ENCODE data around the gene NR2C2.

Gene NR2C2

GRCh38 chr3:14933820-14934425, 13.5 kb upstream of the NR2C2 start:
- no peaks in the 10 kb centered on the region for H3K9me3 ChIP-seq (ENCODE audit: control insufficient read depth, insufficient read depth, low read length)
- no peaks in the 10 kb centered on the region for H3K36me3 ChIP-seq (ENCODE audit: insufficient read depth, low read length)
- no peak overlapping the region for H3K9ac ChIP-seq (ENCODE audit: low read depth, low read length)
- no peaks in the 10 kb centered on the region for H3K4me1 ChIP-seq (ENCODE audit: insufficient read depth, low read length)

DNA sequence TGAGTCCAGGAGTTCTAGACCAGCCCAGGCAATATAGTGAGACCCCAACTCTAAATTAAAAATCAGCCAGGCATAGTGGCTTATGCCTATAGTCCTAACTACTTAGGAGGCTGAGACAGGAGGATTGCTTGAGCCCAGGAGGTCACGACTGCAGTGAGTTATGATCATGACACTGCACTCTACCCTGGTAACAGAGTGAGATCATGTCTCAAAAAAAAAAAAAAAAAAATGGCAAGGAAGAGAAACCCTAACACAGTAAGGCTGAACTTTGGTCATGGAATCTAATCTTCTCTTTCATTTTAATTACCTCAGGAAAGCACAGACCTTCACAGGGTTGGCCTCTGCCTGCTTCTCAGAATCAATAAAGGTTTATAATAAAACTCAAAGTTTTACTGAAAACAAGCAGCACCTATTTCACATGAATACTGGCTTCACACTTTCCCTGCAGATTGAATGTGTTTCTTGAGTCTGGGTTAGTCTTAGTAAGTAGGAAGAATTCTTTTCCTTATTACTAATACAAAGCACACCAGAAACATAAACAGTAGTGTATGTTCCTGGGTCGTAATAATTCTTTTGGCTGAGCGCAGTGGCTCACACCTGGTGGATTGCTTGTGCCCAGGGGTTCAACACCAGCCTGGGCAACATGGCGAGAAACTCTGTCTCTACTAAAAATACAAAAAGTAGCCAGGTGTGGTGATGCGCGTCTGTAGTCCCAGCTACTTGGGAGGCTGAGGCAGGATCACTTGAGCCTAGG, 11.6 kb upstream of the NR2C2 start:
- no peaks in the 10 kb centered on the region for H3K9me3 ChIP-seq (ENCODE audit: control insufficient read depth, insufficient read depth, low read length)

GRCh38 chr3:14938954-14939353, 8.4 kb upstream of the NR2C2 start:
- H3K9ac ChIP-seq (ENCODE audit: low read depth, low read length) = no peak overlapping the region
- no peaks in the 10 kb centered on the region for H3K36me3 ChIP-seq (ENCODE audit: insufficient read depth, low read length)
- no peaks in the 10 kb centered on the region for H3K9me3 ChIP-seq (ENCODE audit: control insufficient read depth, insufficient read depth, low read length)
- H3K4me1 ChIP-seq (ENCODE audit: insufficient read depth, low read length) = no peaks in the 10 kb centered on the region

More for the DNA sequence above, 11.6 kb upstream of the NR2C2 start:
- Histone ChIP-seq H3K4me1 (ENCODE audit: insufficient read depth, low read length) (no peaks in the 10 kb centered on the region), H3K36me3 (ENCODE audit: insufficient read depth, low read length) (no peaks in the 10 kb centered on the region), H3K9ac (ENCODE audit: low read depth, low read length) (no peak overlapping the region)

DNA sequence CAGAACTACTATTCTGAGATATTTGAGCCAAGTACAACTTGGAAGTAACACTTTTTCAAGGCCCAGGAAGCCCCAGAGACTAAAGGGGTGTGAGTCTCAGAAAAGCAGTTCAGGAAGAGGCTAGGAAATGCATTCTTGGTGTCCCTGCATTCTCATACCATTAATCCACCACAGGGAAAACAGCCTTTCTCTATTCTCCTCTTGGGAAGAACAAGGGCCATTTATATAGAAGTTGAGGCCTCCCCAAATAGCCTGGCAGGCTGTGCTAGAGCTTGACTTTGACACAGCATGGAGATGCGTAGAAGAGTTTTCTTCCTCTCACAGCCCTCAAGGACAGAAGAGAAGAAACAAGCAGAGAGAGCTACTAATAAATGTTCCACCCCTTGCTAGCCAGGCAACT, 5.5 kb upstream of the NR2C2 start:
- H3K4me1 ChIP-seq (ENCODE audit: insufficient read depth, low read length) = no peaks in the 10 kb centered on the region
- no peak overlapping the region for H3K9ac ChIP-seq (ENCODE audit: low read depth, low read length)
- peaks cover 5% of the 10 kb centered on the region; the same call in 1 of the 2 replicates for H3K36me3 ChIP-seq (ENCODE audit: insufficient read depth, low read length)
- H3K9me3 ChIP-seq (ENCODE audit: control insufficient read depth, insufficient read depth, low read length) = no peaks in the 10 kb centered on the region

- Histone ChIP-seq H3K4me1 (ENCODE audit: insufficient read depth, low read length) (no peaks in the 10 kb centered on the region), H3K9ac (ENCODE audit: low read depth, low read length) (no peak overlapping the region), H3K36me3 (ENCODE audit: insufficient read depth, low read length) (peaks cover 5% of the 10 kb centered on the region; the same call in 1 of the 2 replicates), H3K9me3 (ENCODE audit: control insufficient read depth, insufficient read depth, low read length) (no peaks in the 10 kb centered on the region)
Observed at GRCh38 chr3:14943042-14943441, 4.3 kb upstream of the NR2C2 start.

- Histone ChIP-seq H3K36me3 (ENCODE audit: insufficient read depth, low read length) (peaks cover 5% of the 10 kb centered on the region; the same call in 1 of the 2 replicates), H3K4me1 (ENCODE audit: insufficient read depth, low read length) (0 out of 2 replicates have a peak, but pooled peaks cover 5% of the 10 kb centered on the region), H3K9me3 (ENCODE audit: control insufficient read depth, insufficient read depth, low read length) (no peaks in the 10 kb centered on the region), H3K9ac (ENCODE audit: low read depth, low read length) (peak overlapping the region; percentile 99)
Observed at GRCh38 chr3:14946236-14946635, 1.1 kb upstream of the NR2C2 start.

DNA sequence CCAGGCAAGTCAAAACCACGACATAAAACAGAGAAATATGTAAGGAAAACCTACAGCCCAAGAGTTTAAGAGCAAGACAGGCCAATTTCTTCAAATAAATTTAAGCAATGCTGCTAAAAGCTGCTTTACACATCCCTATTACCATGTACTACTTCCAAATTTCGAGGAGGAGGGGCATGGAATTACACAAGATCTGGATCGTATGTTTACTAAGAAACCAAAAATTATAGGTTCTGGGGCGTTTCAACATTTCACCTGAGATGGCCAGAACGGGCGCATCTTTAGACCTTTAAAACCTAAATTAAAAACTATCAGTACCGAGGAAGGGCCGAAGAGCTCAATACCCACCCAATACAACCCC, 664 bp upstream of the NR2C2 start:
- peak overlapping the region; percentile 99 for H3K9ac ChIP-seq (ENCODE audit: low read depth, low read length)

DNA sequence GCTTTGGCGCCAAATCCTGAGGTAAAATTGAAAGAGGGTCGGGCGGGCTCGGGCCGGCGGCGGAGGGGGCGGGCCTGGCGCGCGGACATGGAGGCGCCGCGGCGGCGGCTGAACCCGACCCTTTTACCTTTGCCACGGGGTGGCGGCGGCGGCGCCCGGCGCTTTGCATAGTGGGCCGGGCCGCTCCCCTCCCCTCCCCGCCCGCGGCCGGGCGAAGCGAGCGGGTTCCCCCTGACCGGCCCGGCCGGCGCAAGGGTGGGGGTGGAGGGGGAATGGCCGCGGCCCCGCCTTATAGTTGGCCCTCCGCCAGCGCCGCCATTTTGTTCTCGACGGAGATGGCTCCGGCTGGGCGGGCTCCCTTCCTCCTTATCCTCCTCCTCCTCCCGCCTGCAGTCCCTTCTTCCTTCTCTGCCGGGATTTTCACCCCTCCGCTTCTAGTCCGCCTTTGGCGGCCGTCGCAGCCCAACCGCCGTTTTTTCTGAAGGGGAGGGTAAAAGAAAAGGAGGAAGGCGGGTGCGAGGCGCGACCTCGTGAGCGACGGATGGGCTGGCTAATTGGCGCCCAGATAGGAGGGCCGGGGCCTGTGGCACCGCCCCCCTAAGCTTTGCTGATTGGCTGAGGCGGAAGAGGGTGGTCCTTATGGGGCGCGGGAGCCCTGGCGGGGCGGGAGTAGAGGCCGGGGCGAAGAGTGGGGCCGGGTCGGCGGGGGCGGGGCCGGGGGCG, 664 bp downstream of the NR2C2 start:
- Histone ChIP-seq H3K36me3 (ENCODE audit: insufficient read depth, low read length) (peaks cover 5% of the 10 kb centered on the region; the same call in 1 of the 2 replicates), H3K9ac (ENCODE audit: low read depth, low read length) (peak overlapping the region; percentile 99), H3K9me3 (ENCODE audit: control insufficient read depth, insufficient read depth, low read length) (no peaks in the 10 kb centered on the region), H3K4me1 (ENCODE audit: insufficient read depth, low read length) (peaks cover 5% of the 10 kb centered on the region; the same call in 1 of the 2 replicates)

More for the DNA sequence above, 664 bp upstream of the NR2C2 start:
- Histone ChIP-seq H3K4me1 (ENCODE audit: insufficient read depth, low read length) (0 out of 2 replicates have a peak, but pooled peaks cover 5% of the 10 kb centered on the region), H3K36me3 (ENCODE audit: insufficient read depth, low read length) (peaks cover 5% of the 10 kb centered on the region; the same call in 1 of the 2 replicates), H3K9me3 (ENCODE audit: control insufficient read depth, insufficient read depth, low read length) (no peaks in the 10 kb centered on the region)

DNA sequence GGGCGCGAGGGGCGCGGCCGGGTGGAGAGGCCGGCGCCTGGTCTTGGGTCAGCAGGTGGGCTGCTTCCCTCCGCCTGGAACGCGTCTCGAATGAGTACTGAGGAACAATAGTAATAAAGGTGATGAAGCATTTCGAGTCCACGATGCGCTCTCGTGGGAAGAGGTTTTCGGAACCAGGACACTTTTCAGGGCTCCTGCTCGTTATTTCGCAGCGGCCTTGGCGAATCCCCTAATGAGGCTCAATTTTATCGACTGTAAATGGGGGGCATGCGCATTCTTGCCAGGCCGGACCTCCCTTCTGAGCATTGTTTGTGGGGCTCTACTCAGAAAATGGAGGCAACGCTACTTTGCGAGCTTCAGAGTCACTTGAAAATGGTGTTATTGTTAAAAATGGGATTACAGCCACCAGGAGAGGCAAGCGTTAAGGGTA, 1.2 kb downstream of the NR2C2 start:
- H3K4me1 ChIP-seq (ENCODE audit: insufficient read depth, low read length) = peaks cover 5% of the 10 kb centered on the region; the same call in 1 of the 2 replicates

DNA sequence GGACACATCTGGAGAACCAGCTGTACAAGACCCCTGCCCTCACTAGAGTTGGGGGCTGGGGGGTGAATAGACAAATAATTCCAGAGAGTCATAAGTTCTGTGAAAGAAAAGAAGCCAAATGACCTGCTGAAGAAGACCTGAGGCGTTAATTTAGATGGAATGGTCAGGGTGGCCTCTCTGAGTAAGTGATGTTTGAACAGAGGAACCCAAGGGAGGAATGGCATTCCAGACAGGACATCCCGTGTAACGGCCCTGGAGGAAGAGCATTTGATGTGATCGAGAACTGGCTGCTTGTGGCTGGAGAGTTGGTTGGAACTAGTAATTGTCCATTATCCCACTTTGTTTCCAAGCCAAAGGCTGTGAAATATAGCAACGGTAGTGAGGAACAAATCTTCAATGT, 1.7 kb downstream of the NR2C2 start:
- Histone ChIP-seq H3K9me3 (ENCODE audit: control insufficient read depth, insufficient read depth, low read length) (no peaks in the 10 kb centered on the region), H3K36me3 (ENCODE audit: insufficient read depth, low read length) (peaks cover 5% of the 10 kb centered on the region; the same call in 1 of the 2 replicates), H3K4me1 (ENCODE audit: insufficient read depth, low read length) (peaks cover 5% of the 10 kb centered on the region; the same call in 1 of the 2 replicates), H3K9ac (ENCODE audit: low read depth, low read length) (peak overlapping the region; percentile 77)

More for the DNA sequence above, 1.2 kb downstream of the NR2C2 start:
- Histone ChIP-seq H3K36me3 (ENCODE audit: insufficient read depth, low read length) (peaks cover 5% of the 10 kb centered on the region; the same call in 1 of the 2 replicates), H3K9ac (ENCODE audit: low read depth, low read length) (peak overlapping the region; percentile 77), H3K9me3 (ENCODE audit: control insufficient read depth, insufficient read depth, low read length) (no peaks in the 10 kb centered on the region)

- Histone ChIP-seq H3K36me3 (ENCODE audit: insufficient read depth, low read length) (0 out of 2 replicates have a peak, but pooled peaks cover under 1% of the 10 kb centered on the region), H3K9me3 (ENCODE audit: control insufficient read depth, insufficient read depth, low read length) (no peaks in the 10 kb centered on the region), H3K4me1 (ENCODE audit: insufficient read depth, low read length) (peaks cover 5% of the 10 kb centered on the region; the same call in 1 of the 2 replicates), H3K9ac (ENCODE audit: low read depth, low read length) (no peak overlapping the region)
Observed at GRCh38 chr3:14950274-14950673, 2.9 kb downstream of the NR2C2 start.

DNA sequence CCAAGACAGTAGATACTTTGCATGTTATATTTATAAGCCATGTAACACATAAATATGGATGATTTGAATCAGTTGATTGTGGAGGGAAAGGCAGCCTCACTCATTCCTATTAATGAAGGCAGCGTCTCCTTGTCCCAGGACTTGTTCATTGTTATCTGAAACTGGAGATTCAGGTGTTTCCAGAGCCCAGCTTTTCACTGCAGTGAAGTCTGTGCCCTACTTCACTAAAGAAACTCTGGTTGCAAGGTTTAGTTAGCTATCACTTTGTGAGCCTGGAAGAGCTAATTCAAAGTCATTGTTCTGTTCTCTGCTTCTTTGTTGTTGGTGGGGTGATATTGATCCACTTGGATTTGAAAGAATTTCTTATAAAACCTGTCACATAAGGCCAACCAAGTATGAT, 9.8 kb downstream of the NR2C2 start:
- H3K9ac ChIP-seq (ENCODE audit: low read depth, low read length) = no peak overlapping the region
- no peaks in the 10 kb centered on the region; the same call in 1 of the 2 replicates for H3K4me1 ChIP-seq (ENCODE audit: insufficient read depth, low read length)
- H3K9me3 ChIP-seq (ENCODE audit: control insufficient read depth, insufficient read depth, low read length) = no peaks in the 10 kb centered on the region

GRCh38 chr3:14957925-14958324, 10.5 kb downstream of the NR2C2 start:
- Histone ChIP-seq H3K4me1 (ENCODE audit: insufficient read depth, low read length) (no peaks in the 10 kb centered on the region), H3K9me3 (ENCODE audit: control insufficient read depth, insufficient read depth, low read length) (no peaks in the 10 kb centered on the region), H3K9ac (ENCODE audit: low read depth, low read length) (no peak overlapping the region), H3K36me3 (ENCODE audit: insufficient read depth, low read length) (no peaks in the 10 kb centered on the region; the same call in 1 of the 2 replicates)

More for the DNA sequence above, 9.8 kb downstream of the NR2C2 start:
- H3K36me3 ChIP-seq (ENCODE audit: insufficient read depth, low read length) = no peaks in the 10 kb centered on the region

DNA sequence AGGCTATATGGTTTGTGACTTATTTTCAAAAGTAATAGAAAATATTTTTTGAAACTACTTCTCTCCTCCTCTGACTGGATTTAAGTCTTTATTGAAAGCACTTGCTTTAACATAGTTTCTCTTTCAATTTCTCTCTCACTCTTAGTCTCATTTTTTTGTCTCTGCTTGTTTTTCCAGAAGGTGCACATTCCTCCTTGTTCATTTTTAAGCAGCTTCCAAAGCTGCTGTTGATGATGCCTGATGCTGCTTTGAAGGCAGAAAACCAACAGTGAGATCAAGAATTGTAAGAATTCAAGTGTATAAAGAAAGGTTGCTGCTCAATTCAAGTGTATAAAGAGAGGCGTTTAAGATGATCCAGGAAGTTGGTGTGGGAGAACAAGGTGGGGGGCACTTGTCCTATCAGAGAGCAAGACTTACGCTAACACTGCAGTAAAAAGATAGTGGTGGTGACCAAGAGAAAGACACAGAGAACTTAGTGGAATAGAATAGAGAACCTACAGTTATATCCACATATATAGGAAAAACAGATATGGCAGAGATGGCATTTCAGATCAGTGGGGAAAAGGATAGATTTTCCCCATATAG, 12.1 kb downstream of the NR2C2 start:
- no peaks in the 10 kb centered on the region for H3K9me3 ChIP-seq (ENCODE audit: control insufficient read depth, insufficient read depth, low read length)
- no peak overlapping the region for H3K9ac ChIP-seq (ENCODE audit: low read depth, low read length)
- H3K4me1 ChIP-seq (ENCODE audit: insufficient read depth, low read length) = no peaks in the 10 kb centered on the region
- H3K36me3 ChIP-seq (ENCODE audit: insufficient read depth, low read length) = no peaks in the 10 kb centered on the region; the same call in 1 of the 2 replicates
